H9 (cell line): ENCODE measurements around the gene PTCH1. TPM values are rescaled to one million over a fixed set of nuclear protein-coding genes. Genes with fewer than 3 reads are reported as not detected.

ENCODE experiments used
- DNase-seq: peaks from one replicate; pipeline ENCODE4 v3.0.0-alpha.2; 2017
- H2AFZ ChIP-seq: one replicate; pipeline ENCODE4 v1.6.1; 2013; ENCODE audit warnings: mild to moderate bottlenecking, low read length, control low read depth, moderate library complexity
- H2AK5ac ChIP-seq: 2 replicates; pipeline ENCODE4 v1.6.1; 2013; ENCODE audit warnings: low read length, control low read depth, mixed read lengths; ENCODE audit not compliant: insufficient read length
- H2BK120ac ChIP-seq: one replicate; pipeline ENCODE4 v1.6.1; 2013; ENCODE audit warnings: low read depth, mild to moderate bottlenecking, low read length, control low read depth, inconsistent platforms; ENCODE audit not compliant: poor library complexity, severe bottlenecking
- H2BK12ac ChIP-seq: 2 replicates; pipeline ENCODE4 v1.6.1; 2013; ENCODE audit warnings: low read length, control low read depth, mixed read lengths, low read depth; ENCODE audit not compliant: insufficient read length
- H2BK15ac ChIP-seq: 2 replicates; pipeline ENCODE4 v1.6.1; 2013; ENCODE audit warnings: low read depth, low read length, control low read depth
- H2BK20ac ChIP-seq: one replicate; pipeline ENCODE4 v1.6.1; 2013; ENCODE audit warnings: low read depth, mild to moderate bottlenecking, low read length, control low read depth, inconsistent platforms; ENCODE audit not compliant: poor library complexity, severe bottlenecking
- H2BK5ac ChIP-seq: 2 replicates; pipeline ENCODE4 v1.6.1; 2013; ENCODE audit warnings: low read length, control low read depth, mixed read lengths; ENCODE audit not compliant: insufficient read length
- H3K14ac ChIP-seq: 2 replicates; pipeline ENCODE4 v1.6.1; 2013; ENCODE audit warnings: low read length, control low read depth; ENCODE audit not compliant: insufficient read depth
- H3K18ac ChIP-seq: 2 replicates; pipeline ENCODE4 v1.6.1; 2013; ENCODE audit warnings: low read depth, mild to moderate bottlenecking, mixed read lengths, low read length, control low read depth; ENCODE audit not compliant: insufficient read length
- H3K23ac ChIP-seq: 2 replicates; pipeline ENCODE4 v1.6.1; 2013; ENCODE audit warnings: low read length, control low read depth, mixed read lengths, low read depth; ENCODE audit not compliant: insufficient read length
- H3K23me2 ChIP-seq: 2 replicates; pipeline ENCODE4 v1.6.1; 2013; ENCODE audit warnings: low read depth, mild to moderate bottlenecking, mixed read lengths, low read length, control low read depth; ENCODE audit not compliant: insufficient read length, poor library complexity, severe bottlenecking
- H3K27ac ChIP-seq: 2 replicates; pipeline ENCODE4 v1.5.1; 2013; ENCODE audit warnings: low read length, control low read depth, mixed read lengths, low read depth; ENCODE audit not compliant: insufficient read length
- H3K27me3 ChIP-seq: 2 replicates; pipeline ENCODE4 v1.6.1; 2013; ENCODE audit warnings: low read length, control low read depth, inconsistent platforms; ENCODE audit not compliant: insufficient read depth
- H3K4ac ChIP-seq: 2 replicates; pipeline ENCODE4 v1.6.1; 2013; ENCODE audit warnings: low read depth, mild to moderate bottlenecking, control low read depth, inconsistent platforms, low read length, moderate library complexity
- H3K4me1 ChIP-seq: 2 replicates; pipeline ENCODE4 v1.6.1; 2013; ENCODE audit warnings: low read length, control low read depth, inconsistent platforms; ENCODE audit not compliant: insufficient read depth
- H3K4me2 ChIP-seq: 2 replicates; pipeline ENCODE4 v1.6.1; 2013; ENCODE audit warnings: low read length, control low read depth, mixed read lengths; ENCODE audit not compliant: insufficient read length, insufficient read depth
- H3K56ac ChIP-seq: 2 replicates; pipeline ENCODE4 v1.6.1; 2013; ENCODE audit warnings: low read depth, mild to moderate bottlenecking, mixed read lengths, low read length, control low read depth; ENCODE audit not compliant: insufficient read length
- H3K79me1 ChIP-seq: 2 replicates; pipeline ENCODE4 v1.6.1; 2013; ENCODE audit warnings: low read depth, mild to moderate bottlenecking, moderate library complexity, low read length, control low read depth, inconsistent platforms; ENCODE audit not compliant: insufficient read depth, poor library complexity, severe bottlenecking
- H3K79me2 ChIP-seq: 2 replicates; pipeline ENCODE4 v1.6.1; 2013; ENCODE audit warnings: low read length, control low read depth, inconsistent platforms; ENCODE audit not compliant: insufficient read depth
- H3K9ac ChIP-seq: 2 replicates; pipeline ENCODE4 v1.6.1; 2013; ENCODE audit warnings: low read length, control low read depth, mixed read lengths; ENCODE audit not compliant: insufficient read length; ENCODE audit errors: extremely low read depth
- H3K9me3 ChIP-seq: one replicate; pipeline ENCODE4 v1.6.1; 2013; ENCODE audit warnings: low read depth, low read length, inconsistent platforms; ENCODE audit not compliant: control insufficient read depth
- H3T11ph ChIP-seq: one replicate; pipeline ENCODE4 v1.6.1; 2013; ENCODE audit warnings: mild to moderate bottlenecking, low read length, control low read depth, inconsistent platforms
- H4K20me1 ChIP-seq: one replicate; pipeline ENCODE4 v1.6.1; 2013; ENCODE audit not compliant: control insufficient read depth, insufficient read length, insufficient read depth
- H4K5ac ChIP-seq: 2 replicates; pipeline ENCODE4 v1.6.1; 2013; ENCODE audit warnings: low read depth, mild to moderate bottlenecking, mixed read lengths, low read length, control low read depth; ENCODE audit not compliant: insufficient read length
- H4K8ac ChIP-seq: replicated peaks from 2 replicates; pipeline ENCODE4 v1.6.1; 2013; ENCODE audit warnings: low read length, control low read depth, mixed read lengths, low read depth; ENCODE audit not compliant: insufficient read length
- H4K91ac ChIP-seq: 2 replicates; pipeline ENCODE4 v1.6.1; 2013; ENCODE audit warnings: low read depth, mild to moderate bottlenecking, moderate library complexity, mixed read lengths, low read length, control low read depth; ENCODE audit not compliant: insufficient read length
- H3K27ac Mint-ChIP-seq, 3 experiments: 2 replicates in 2 of 3; 3 replicates in 1 of 3; pipeline ENCODE4 v1.8.0; 2020 to 2021; ENCODE audit warnings: mixed read lengths in 3 of 3, mild to moderate bottlenecking in 1 of 3, moderate library complexity in 1 of 3
- H3K27me3 Mint-ChIP-seq: 2 replicates; pipeline ENCODE4 v1.8.0; 2021; ENCODE audit warnings: low read depth, mild to moderate bottlenecking, moderate library complexity, mixed read lengths
- H3K36me3 Mint-ChIP-seq, 3 experiments: 2 replicates in 2 of 3; 3 replicates in 1 of 3; pipeline ENCODE4 v1.8.0; 2020 to 2021; ENCODE audit warnings: low read depth in 3 of 3, mixed read lengths in 3 of 3; ENCODE audit not compliant: insufficient read depth in 1 of 3
- H3K4me1 Mint-ChIP-seq, 2 experiments: 2 replicates each; pipeline ENCODE4 v1.8.0; 2020; ENCODE audit warnings: mixed read lengths in 2 of 2
- H3K4me3 Mint-ChIP-seq, 2 experiments: 2 replicates in 1 of 2; 3 replicates in 1 of 2; pipeline ENCODE4 v1.8.0; 2020 to 2021; ENCODE audit warnings: mild to moderate bottlenecking in 2 of 2, mixed read lengths in 2 of 2, moderate library complexity in 1 of 2
- H3K9me3 Mint-ChIP-seq, 2 experiments: 2 replicates in 1 of 2; 3 replicates in 1 of 2; pipeline ENCODE4 v1.8.0; 2020; ENCODE audit warnings: mild to moderate bottlenecking in 2 of 2, mixed read lengths in 2 of 2, moderate library complexity in 1 of 2
- CTCF ChIP-seq: fragments of 200-600 bp; sonication (generic); conservative IDR thresholded peaks from 3 replicates; pipeline ENCODE4 v1.8.0; 2021; ENCODE audit warnings: antibody characterized with exemption, mild to moderate bottlenecking
- WGBS: extraction: QIAGEN DNeasy Blood & Tissue Kit; methylation state at CpG from one replicate; pipeline ENCODE4 v1.1.7; 2013; ENCODE audit warnings: missing lambda C conversion rate, low lambda C conversion rate, mixed read lengths; ENCODE audit not compliant: insufficient read length; ENCODE audit errors: extremely low coverage; 5-methylcytosine and 5-hydroxymethylcytosine counted together
- total RNA-seq: library from RNA; stranded (reverse); gene quantifications from 2 replicates; pipeline ENCODE4 v1.2.1, GENCODE V29; 2021

PTCH1 gene
- total RNA-seq, 1 experiment from 2014 or later, result 9.1 TPM

DNA sequence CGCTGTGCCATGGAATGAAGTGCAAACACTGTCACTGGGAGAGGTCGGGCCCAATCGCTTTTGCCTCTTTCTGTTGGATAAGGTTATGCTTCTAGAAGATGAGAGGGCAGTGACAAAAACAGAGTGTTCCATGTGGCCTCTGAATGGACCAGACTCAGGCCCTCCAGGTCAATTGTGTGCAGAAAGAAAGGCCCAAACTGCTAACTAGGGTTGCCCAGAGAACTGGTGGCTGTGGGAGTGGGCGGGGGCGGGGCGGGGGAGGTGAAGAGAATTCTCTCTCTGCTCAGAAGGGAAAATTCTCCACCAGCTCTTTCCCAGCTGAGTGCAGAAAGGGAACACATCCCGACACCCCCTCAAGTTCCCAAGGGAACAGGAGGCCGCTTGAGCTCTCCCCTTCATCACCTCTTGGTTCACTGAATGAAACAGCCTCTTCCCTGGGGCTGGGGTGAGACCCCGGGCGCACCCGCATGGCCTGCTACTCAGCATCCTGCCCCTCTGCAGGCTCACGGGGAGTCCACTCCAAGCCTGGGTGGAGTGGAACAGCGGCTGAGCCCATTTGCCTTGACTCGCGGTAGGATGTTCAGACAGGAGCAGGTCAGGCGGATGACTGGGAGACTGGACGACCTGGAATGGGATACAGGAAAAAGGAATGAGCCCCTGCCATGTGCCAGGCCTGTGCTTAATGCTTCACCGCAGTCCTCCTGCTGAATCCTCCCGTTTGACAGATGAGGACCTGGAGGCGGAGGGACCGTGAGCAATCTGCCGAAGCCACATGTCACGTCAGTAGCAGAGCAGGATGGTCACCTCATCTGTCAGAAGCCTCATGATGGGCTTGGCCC lies 105.5 kb downstream of the PTCH1 start:
- no peak overlapping the region for H4K5ac ChIP-seq
- H3T11ph ChIP-seq, result no peak overlapping the region
- no CpG with 5 or more reads among the region's 23 CpGs for WGBS
- no peak overlapping the region for H2BK15ac ChIP-seq
- no peak overlapping the region for H2AK5ac ChIP-seq
- H3K23ac ChIP-seq, result no peak overlapping the region
- no peaks in the 10 kb centered on the region for H4K20me1 ChIP-seq
- Mint-ChIP-seq H3K9me3 (no peaks in the 10 kb centered on the region), H3K4me1 (peaks cover 18 to 31% of the 10 kb centered on the region in 2 experiments), H3K27me3 (no peaks in the 10 kb centered on the region), H3K4me3 (no peak overlapping the region), H3K27ac (no peak overlapping the region), H3K36me3 (no peaks in the 10 kb centered on the region; a peak in 1 of 7 replicates)
- peaks cover 2% of the 10 kb centered on the region; the same call in 1 of the 2 replicates for H3K4me1 ChIP-seq
- no peak overlapping the region for H4K8ac ChIP-seq
- H2BK20ac ChIP-seq, result no peak overlapping the region
- no peak overlapping the region for H2BK5ac ChIP-seq
- no peak for TF ChIP-seq CTCF
- DNase-seq, result no peak
- H3K56ac ChIP-seq, result no peak overlapping the region
- no peak overlapping the region for H3K14ac ChIP-seq
- no peaks in the 10 kb centered on the region for H3K79me1 ChIP-seq
- no peak overlapping the region for H2BK120ac ChIP-seq
- no peaks in the 10 kb centered on the region for H3K23me2 ChIP-seq
- no peak overlapping the region for H3K27ac ChIP-seq
- no peak overlapping the region for H3K18ac ChIP-seq
- H3K4me2 ChIP-seq, result no peak overlapping the region
- H3K4ac ChIP-seq, result no peak overlapping the region
- H3K9ac ChIP-seq, result no peak overlapping the region
- H3K79me2 ChIP-seq, result no peaks in the 10 kb centered on the region
- no peak overlapping the region for H4K91ac ChIP-seq
- no peaks in the 10 kb centered on the region for H3K27me3 ChIP-seq
- no peak overlapping the region for H2AFZ ChIP-seq
- no peaks in the 10 kb centered on the region for H3K9me3 ChIP-seq
- H2BK12ac ChIP-seq, result no peak overlapping the region
